ENCODE measurements around the gene ERGIC2. TPM values are rescaled to one million over a fixed set of nuclear protein-coding genes. Genes with fewer than 3 reads are reported as not detected.
"Not testable (repeated sequence)": the region's sequence is repeated elsewhere in the genome, so short reads cannot be mapped to it uniquely, and the experiment has no call there.

Gene ERGIC2
- total RNA-seq, 2 experiments from 2014 or later = 55.6 to 63.7 TPM

GRCh38 chr12:29402437-29402836, 21.5 kb upstream of the ERGIC2 start:
- no peak overlapping the region for H3K27ac Mint-ChIP-seq
- CTCF ChIA-PET = no interaction called here
- H3K27me3 Mint-ChIP-seq (ENCODE audit: low read depth) = peaks cover 18% of the 10 kb centered on the region
- H3K9me3 Mint-ChIP-seq (ENCODE audit: insufficient read depth) = no peaks in the 10 kb centered on the region
- ATAC-seq (no peak), DNase-seq (no peak)
- no peak overlapping the region for H3K4me3 Mint-ChIP-seq
- H3K36me3 Mint-ChIP-seq (ENCODE audit: low read depth) = no peaks in the 10 kb centered on the region
- POLR2A ChIA-PET = no interaction called here
- H3K4me1 Mint-ChIP-seq (ENCODE audit: low read depth) = no peaks in the 10 kb centered on the region

DNA sequence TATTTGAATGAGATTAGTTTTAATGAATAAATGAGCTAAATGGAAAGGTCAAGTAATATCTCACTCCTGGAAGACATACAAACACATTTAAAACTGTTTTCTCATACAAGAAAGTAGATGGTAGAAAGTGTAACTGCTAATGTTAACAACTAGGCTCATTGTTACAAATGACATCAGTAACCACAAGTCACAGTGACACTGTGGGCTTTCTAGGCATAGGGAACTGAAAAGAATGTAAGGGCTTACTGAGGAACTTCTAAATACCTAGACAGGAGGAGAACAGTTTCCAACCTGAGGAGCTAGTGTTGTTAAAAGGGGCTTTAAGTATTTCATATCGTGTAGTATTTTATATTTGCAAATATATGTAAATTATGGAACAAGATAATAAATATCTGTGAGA, 17.5 kb upstream of the ERGIC2 start:
- POLR2A ChIA-PET = interaction anchor here (1.2 kb wide), 1 partner anchor 17 kb away, joined by 3 read pairs; the partner anchor contains the start of gene ERGIC2
- Mint-ChIP-seq H3K4me3 (no peak overlapping the region), H3K27ac (no peak overlapping the region), H3K36me3 (ENCODE audit: low read depth) (no peaks in the 10 kb centered on the region), H3K9me3 (ENCODE audit: insufficient read depth) (no peaks in the 10 kb centered on the region), H3K27me3 (ENCODE audit: low read depth) (peaks cover 18% of the 10 kb centered on the region), H3K4me1 (ENCODE audit: low read depth) (no peaks in the 10 kb centered on the region)
- CTCF ChIA-PET = no interaction called here
- DNase-seq = no peak
- ATAC-seq = no peak

DNA sequence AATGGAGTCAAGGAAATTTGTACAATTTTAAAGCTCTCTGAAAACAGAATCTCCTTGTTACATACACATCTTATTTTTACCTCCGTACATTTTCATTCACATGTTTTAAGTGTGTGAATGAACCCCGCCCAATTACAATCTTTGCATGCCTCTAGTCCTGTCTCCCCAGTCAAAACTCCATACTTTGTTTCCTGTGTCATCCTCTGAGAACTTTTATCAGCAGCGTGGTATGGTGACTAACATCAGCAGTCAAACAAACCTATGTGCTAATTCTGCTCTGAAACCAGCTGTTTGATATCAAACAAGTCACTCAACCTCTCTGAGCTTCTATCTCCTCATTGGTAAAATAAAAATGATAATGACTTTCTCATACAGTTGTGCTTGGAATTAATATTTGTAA, 15.8 kb upstream of the ERGIC2 start:
- Mint-ChIP-seq H3K9me3 (ENCODE audit: insufficient read depth) (no peaks in the 10 kb centered on the region), H3K36me3 (ENCODE audit: low read depth) (no peaks in the 10 kb centered on the region), H3K27me3 (ENCODE audit: low read depth) (peaks cover 13% of the 10 kb centered on the region), H3K4me1 (ENCODE audit: low read depth) (no peaks in the 10 kb centered on the region), H3K27ac (no peak overlapping the region), H3K4me3 (no peak overlapping the region)
- no peak for ATAC-seq
- ChIA-PET POLR2A (no interaction called here), CTCF (interaction anchor here (1.1 kb wide), 1 partner anchor 16 kb away, joined by 4 read pairs; the partner anchor contains the start of gene ERGIC2)
- DNase-seq = no peak

- Mint-ChIP-seq H3K27me3 (ENCODE audit: low read depth) (peaks cover 7% of the 10 kb centered on the region), H3K4me1 (ENCODE audit: low read depth) (peaks cover 10% of the 10 kb centered on the region), H3K4me3 (no peak overlapping the region), H3K27ac (no peak overlapping the region), H3K36me3 (ENCODE audit: low read depth) (peaks cover 4% of the 10 kb centered on the region), H3K9me3 (ENCODE audit: insufficient read depth) (peaks cover 3% of the 10 kb centered on the region)
- CTCF ChIA-PET = no interaction called here
- POLR2A ChIA-PET = no interaction called here
- no peak for ATAC-seq
- no peak for DNase-seq
These were observed 14.4 kb upstream of the ERGIC2 start for GRCh38 chr12:29395356-29395755.

DNA sequence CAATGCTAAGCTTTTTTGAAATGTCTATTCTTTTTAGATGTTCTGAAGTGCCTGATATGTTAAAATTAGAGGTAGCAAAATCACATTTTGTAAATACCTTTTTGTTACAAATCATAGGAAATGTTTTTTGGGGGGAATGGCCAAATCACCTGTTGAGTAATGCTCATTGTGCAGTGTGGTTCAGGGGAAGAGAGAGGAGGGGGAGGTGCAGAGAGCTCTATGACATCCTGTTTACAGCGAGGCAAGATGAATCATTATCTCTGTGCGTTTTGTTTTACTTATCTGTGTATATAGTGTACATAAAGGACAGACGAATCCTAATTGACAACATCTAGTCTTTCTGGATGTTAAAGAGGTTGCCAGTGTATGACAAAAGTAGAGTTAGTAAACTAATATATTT, 9.4 kb upstream of the ERGIC2 start:
- POLR2A ChIA-PET = interaction anchor here (1.0 kb wide), 1 partner anchor 9 kb away, joined by 7 read pairs; the partner anchor contains the start of gene ERGIC2
- Mint-ChIP-seq H3K4me3 (peak overlapping the region; percentile 19), H3K4me1 (ENCODE audit: low read depth) (peaks cover 17% of the 10 kb centered on the region), H3K27ac (peak overlapping the region; percentile 84)
- CTCF ChIA-PET = interaction anchor here (0.7 kb wide), 1 partner anchor 1200 kb away, joined by 3 read pairs; no protein-coding TSS in a partner anchor
- not testable (repeated sequence) for H3K36me3 Mint-ChIP-seq (ENCODE audit: low read depth); H3K27me3 Mint-ChIP-seq (ENCODE audit: low read depth); H3K9me3 Mint-ChIP-seq (ENCODE audit: insufficient read depth)
- ATAC-seq = peak; percentile 82
- peak; percentile 54 for DNase-seq

- ATAC-seq (no peak), DNase-seq (no peak)
- H3K4me1 Mint-ChIP-seq (ENCODE audit: low read depth) = peaks cover 17% of the 10 kb centered on the region
- no peaks in the 10 kb centered on the region for H3K27me3 Mint-ChIP-seq (ENCODE audit: low read depth)
- ChIA-PET POLR2A (no interaction called here), CTCF (no interaction called here)
- H3K36me3 Mint-ChIP-seq (ENCODE audit: low read depth) = peaks cover 4% of the 10 kb centered on the region
- peak overlapping the region; percentile 84 for H3K27ac Mint-ChIP-seq
- peaks cover 3% of the 10 kb centered on the region for H3K9me3 Mint-ChIP-seq (ENCODE audit: insufficient read depth)
- no peak overlapping the region for H3K4me3 Mint-ChIP-seq
These were observed 8.4 kb upstream of the ERGIC2 start for GRCh38 chr12:29389295-29389919.

- H3K27ac Mint-ChIP-seq; H3K9me3 Mint-ChIP-seq (ENCODE audit: insufficient read depth); POLR2A ChIA-PET; DNase-seq; ATAC-seq; H3K36me3 Mint-ChIP-seq (ENCODE audit: low read depth); H3K4me3 Mint-ChIP-seq; H3K27me3 Mint-ChIP-seq (ENCODE audit: low read depth); CTCF ChIA-PET: not testable (repeated sequence)
- H3K4me1 Mint-ChIP-seq (ENCODE audit: low read depth) = peaks cover 24% of the 10 kb centered on the region
These were observed 5.2 kb upstream of the ERGIC2 start for GRCh38 chr12:29386084-29386680.

- ATAC-seq; POLR2A ChIA-PET; DNase-seq; CTCF ChIA-PET; H3K27me3 Mint-ChIP-seq (ENCODE audit: low read depth); H3K9me3 Mint-ChIP-seq (ENCODE audit: insufficient read depth); H3K27ac Mint-ChIP-seq; H3K4me3 Mint-ChIP-seq; H3K36me3 Mint-ChIP-seq (ENCODE audit: low read depth): not testable (repeated sequence)
- peaks cover 14% of the 10 kb centered on the region for H3K4me1 Mint-ChIP-seq (ENCODE audit: low read depth)
These were observed 4.2 kb upstream of the ERGIC2 start for GRCh38 chr12:29385194-29385593.

GRCh38 chr12:29382251-29382650, 1.3 kb upstream of the ERGIC2 start:
- Mint-ChIP-seq H3K4me1 (ENCODE audit: low read depth) (peaks cover 26% of the 10 kb centered on the region), H3K27ac (no peak overlapping the region), H3K36me3 (ENCODE audit: low read depth) (peaks cover 6% of the 10 kb centered on the region), H3K4me3 (no peak overlapping the region), H3K9me3 (ENCODE audit: insufficient read depth) (no peaks in the 10 kb centered on the region), H3K27me3 (ENCODE audit: low read depth) (no peaks in the 10 kb centered on the region)
- DNase-seq (no peak), ATAC-seq (no peak)
- CTCF ChIA-PET = no interaction called here
- POLR2A ChIA-PET = no interaction called here

GRCh38 chr12:29376118-29376517, 4.9 kb downstream of the ERGIC2 start:
- Mint-ChIP-seq H3K36me3 (ENCODE audit: low read depth) (peaks cover 16% of the 10 kb centered on the region), H3K4me1 (ENCODE audit: low read depth) (peaks cover 21% of the 10 kb centered on the region), H3K9me3 (ENCODE audit: insufficient read depth) (no peaks in the 10 kb centered on the region), H3K4me3 (no peak overlapping the region), H3K27me3 (ENCODE audit: low read depth) (no peaks in the 10 kb centered on the region), H3K27ac (no peak overlapping the region)
- POLR2A ChIA-PET = no interaction called here
- no peak for ATAC-seq
- DNase-seq = no peak
- CTCF ChIA-PET = interaction anchor here (0.6 to 1.5 kb wide), 2 partner anchors 7 to 58 kb away, joined by 3 to 5 read pairs; no protein-coding TSS in a partner anchor

GRCh38 chr12:29374913-29375312, 6.1 kb downstream of the ERGIC2 start:
- CTCF ChIA-PET = interaction anchor here (1.5 kb wide), 1 partner anchor 57 kb away, joined by 5 read pairs; no protein-coding TSS in a partner anchor
- H3K9me3 Mint-ChIP-seq (ENCODE audit: insufficient read depth) = no peaks in the 10 kb centered on the region
- peaks cover 19% of the 10 kb centered on the region for H3K4me1 Mint-ChIP-seq (ENCODE audit: low read depth)
- no peak overlapping the region for H3K4me3 Mint-ChIP-seq
- no peak overlapping the region for H3K27ac Mint-ChIP-seq
- H3K27me3 Mint-ChIP-seq (ENCODE audit: low read depth) = no peaks in the 10 kb centered on the region
- peaks cover 18% of the 10 kb centered on the region for H3K36me3 Mint-ChIP-seq (ENCODE audit: low read depth)
- no peak for DNase-seq
- ATAC-seq = no peak
- POLR2A ChIA-PET = no interaction called here

- ATAC-seq (no peak), DNase-seq (no peak)
- Mint-ChIP-seq H3K4me1 (ENCODE audit: low read depth) (peaks cover 10% of the 10 kb centered on the region), H3K36me3 (ENCODE audit: low read depth) (peaks cover 21% of the 10 kb centered on the region), H3K27ac (no peak overlapping the region), H3K4me3 (no peak overlapping the region), H3K9me3 (ENCODE audit: insufficient read depth) (no peaks in the 10 kb centered on the region), H3K27me3 (ENCODE audit: low read depth) (no peaks in the 10 kb centered on the region)
- POLR2A ChIA-PET = no interaction called here
- CTCF ChIA-PET = no interaction called here
These were observed 7.0 kb downstream of the ERGIC2 start for GRCh38 chr12:29374012-29374411.
